ENCODE results near the gene NTRK3.

- TF ChIP-seq CTCF (IDR thresholded peaks at IDR 0.05) (no peak), POLR2A (IDR thresholded peaks at IDR 0.05) (no peak)
Measured at GRCh38 chr15:87916208-87916607, 340.3 kb downstream of the NTRK3 start.
